Activated gamma-delta T cell treated with Interleukin-2 at 50 U/mL for 16 hours (primary cell): ENCODE measurements around the gene ZGRF1.
"Not testable (repeated sequence)": the region's sequence is repeated elsewhere in the genome, so short reads cannot be mapped to it uniquely, and the experiment has no call there.

Experiments
- DNase-seq: peaks from one replicate; pipeline ENCODE4 v3.0.0-alpha.2; 2020

ZGRF1 gene

GRCh38 chr4:112636688-112637551 lies at the start of gene ZGRF1, which contains the start of gene LARP7:
Gene ZGRF1 (minus strand): TSS chr4:112636909. CDS start chr4:112633176, 3,733 bp downstream.
Gene LARP7 (plus strand): TSS chr4:112637143. CDS start chr4:112644670, 7,527 bp downstream.
- DNase-seq, result peak; percentile 96

DNA sequence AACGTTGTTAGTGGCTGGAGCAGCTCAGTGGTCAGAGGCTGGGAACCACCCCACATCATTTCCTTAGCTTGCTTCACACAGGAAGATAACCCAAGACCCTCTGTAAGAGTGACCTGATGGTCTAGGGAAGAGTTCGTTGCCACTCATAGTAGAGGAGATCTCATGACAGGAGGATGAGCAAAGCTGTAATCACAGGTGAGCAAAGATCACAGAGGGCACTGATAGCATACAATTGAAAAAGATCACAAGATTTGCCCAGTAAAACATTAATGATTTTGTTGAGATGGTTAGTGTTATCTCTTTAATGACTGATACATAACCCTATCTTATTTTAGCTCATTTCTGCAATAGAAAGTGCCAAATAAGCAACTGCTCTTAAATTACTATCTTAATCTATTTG lies 44.3 kb upstream of the ZGRF1 start:
- no peak for DNase-seq

GRCh38 chr4:112677519-112678091 lies 40.9 kb upstream of the ZGRF1 start:
- no peak for DNase-seq

DNA sequence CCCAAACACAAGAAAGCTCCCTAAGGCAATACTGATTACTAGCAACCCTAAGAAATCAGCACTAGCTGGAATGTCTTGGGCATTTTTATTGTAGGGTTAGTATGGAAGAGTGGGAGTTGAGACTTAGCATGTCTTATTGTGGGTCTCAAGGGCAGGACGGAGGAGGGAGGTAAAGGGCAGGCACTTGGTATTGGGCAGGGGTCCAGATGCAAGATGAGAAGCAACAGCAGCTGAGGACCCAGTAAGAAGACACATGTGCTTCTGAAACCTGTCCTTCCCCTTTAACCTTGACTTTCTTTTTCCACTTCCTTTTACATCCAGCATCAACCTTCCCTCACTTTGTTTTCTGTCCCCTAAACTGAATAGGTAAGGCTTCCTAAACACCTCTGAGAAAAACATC lies 37.7 kb upstream of the ZGRF1 start:
- no peak for DNase-seq

GRCh38 chr4:112673686-112674085 lies 37.0 kb upstream of the ZGRF1 start:
- no peak for DNase-seq

DNA sequence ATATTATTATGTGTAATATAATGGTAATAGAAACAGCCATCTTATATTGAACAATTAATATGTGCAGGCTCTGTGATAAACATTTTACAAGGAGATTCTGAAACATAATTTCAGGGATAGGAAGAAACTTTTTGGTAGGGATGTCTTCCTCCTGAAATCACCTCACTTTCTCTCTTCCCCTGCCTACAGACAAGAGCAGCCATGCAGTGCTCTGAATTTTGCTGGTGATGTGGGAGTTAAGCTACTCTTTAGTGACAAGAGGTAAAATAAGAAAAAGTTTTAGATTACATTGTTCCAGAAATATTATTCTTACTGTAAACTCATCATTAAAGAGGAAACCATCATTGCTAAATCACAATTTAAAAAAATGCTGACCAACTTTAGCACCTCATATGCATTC lies 36.4 kb upstream of the ZGRF1 start:
- DNase-seq, result no peak

DNA sequence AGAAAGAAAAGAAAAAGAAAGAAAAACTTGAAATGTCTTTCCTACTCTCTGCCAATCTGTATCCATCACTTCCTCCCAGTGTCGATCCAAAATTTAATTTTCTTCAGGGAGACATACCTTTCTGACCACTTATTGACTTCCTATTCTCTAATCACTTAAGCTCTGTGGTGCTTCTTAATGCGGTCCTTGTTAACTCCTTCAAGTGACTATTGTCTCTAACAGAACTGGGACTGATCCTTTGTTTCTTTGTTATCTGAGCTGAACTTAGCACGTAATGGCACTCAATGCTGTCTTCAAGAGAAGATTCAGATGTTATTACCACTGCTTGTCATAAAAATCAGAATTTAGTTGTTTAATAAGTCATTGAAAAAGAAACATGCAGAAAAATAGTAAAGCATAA lies 31.4 kb upstream of the ZGRF1 start:
- no peak for DNase-seq

DNA sequence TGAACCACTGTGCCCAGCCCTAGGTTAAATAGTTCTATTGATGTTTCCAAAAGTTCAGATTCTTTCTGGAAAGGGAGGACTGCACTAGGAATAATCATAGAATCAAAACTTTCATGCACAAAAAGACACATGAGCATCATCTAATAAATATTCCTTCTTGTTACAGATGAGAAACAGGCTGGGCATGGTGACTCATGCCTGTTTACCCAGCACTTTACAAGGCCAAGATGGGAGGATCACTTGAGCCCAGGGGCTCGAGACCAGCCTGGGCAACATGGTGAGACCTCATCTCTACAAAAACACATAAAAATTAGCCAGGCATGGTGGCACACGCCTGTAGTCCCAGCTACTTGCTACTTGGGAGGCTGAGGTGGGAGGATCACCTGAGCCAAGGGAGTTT lies 27.9 kb upstream of the ZGRF1 start:
- DNase-seq, result no peak

DNA sequence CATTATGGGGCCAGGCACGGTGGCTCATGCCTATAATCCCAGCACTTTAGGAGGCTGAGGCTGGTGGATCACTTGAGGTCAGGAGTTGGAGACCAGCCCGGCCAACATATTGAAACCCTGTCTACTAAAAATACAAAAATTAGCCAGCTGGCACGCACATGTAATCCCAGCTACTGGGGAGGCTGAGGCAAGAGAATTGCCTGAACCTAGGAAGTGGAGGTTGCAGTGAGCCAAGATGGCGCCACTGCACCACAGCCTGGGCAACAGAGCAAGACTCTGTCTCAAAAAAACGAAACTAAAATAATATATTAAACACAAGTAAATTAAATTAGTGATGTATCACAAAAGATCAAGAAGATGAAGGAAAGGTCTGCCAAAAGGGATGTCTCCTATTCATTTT lies 19.4 kb upstream of the ZGRF1 start:
- DNase-seq, result not testable (repeated sequence)

GRCh38 chr4:112655270-112655669 lies 18.6 kb upstream of the ZGRF1 start:
- DNase-seq, result no peak

GRCh38 chr4:112652216-112652615 lies 15.5 kb upstream of the ZGRF1 start:
- DNase-seq, result no peak

DNA sequence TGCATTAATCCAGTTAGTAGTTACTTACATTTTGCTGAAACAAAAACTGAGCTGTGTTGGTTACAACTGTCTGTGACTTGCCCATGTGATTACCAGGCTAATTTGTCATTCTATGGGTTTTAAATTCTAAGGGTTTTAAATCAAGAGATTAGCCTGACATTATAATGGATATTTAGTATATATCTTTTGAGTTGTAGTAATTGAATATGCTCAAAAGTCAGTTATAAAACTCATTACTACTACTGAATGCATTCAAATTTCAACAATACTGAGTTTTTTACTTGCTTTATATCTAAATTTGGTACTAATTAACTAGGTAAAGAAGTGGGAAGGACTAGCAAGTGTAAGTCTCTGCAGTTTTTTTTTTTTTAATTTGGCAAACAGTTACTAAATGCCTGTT lies 14.9 kb upstream of the ZGRF1 start:
- DNase-seq, result no peak

- no peak for DNase-seq
These were observed 13.6 kb upstream of the ZGRF1 start for GRCh38 chr4:112650332-112650731.

- DNase-seq, result no peak
These were observed 12.3 kb upstream of the ZGRF1 start for GRCh38 chr4:112649055-112649408.

DNA sequence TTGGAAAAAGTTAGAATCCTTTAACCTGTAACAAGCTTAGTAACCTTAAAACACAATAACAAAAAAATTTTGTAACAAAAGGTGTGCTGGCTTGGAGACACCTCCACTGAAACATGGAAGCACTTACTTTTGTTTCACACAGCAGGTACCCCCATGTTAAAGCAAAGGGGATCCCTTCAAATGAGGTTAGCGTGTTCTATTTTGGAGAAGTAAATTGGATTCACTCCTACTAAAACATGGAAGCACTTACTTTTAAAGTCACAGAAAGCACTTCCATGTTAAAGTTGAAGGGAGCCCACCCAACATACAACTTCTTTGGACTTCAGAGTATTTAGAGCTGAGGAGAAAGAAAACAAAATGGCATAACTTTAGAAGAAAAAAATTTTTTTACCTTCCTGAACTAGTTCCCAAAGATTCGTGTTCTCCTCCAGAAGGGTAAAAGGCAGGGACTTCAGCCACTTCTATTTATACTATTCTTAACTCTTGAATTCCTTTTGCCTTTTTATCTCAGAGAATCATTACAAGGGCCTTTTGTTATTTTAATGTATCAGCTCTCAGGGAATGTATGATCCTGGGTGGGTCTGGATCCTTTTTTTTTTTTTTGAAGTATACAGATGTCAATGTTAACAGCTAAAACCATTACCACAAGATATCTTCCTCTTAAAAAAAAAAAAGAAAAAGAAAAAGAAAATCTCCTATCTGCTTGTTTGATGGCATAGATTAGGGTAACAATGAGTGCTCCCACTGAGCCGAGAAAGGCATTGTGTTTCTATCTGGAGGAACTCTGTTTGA lies 11.8 kb upstream of the ZGRF1 start:
- DNase-seq, result no peak

DNA sequence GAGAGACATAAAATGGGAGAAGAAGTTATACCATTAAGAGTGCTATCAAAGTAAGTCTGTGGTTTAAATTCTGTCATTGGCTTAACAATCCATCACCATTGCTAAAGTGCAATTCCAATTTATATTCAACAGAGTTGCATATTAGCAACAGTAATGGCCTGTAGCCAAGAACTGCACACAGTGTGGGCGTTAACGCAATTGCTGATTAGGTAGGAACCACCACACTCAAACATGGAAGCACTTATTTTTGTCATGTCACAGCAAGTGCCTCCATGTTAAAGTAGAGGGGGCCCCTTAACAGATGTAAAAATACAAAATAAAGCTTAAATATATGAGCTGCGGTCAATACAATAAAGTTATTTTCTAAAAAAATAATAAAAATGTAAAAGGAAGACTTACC lies 11.1 kb upstream of the ZGRF1 start:
- no peak for DNase-seq

- DNase-seq, result no peak
These were observed 10.2 kb upstream of the ZGRF1 start for GRCh38 chr4:112646632-112647537.

GRCh38 chr4:112645541-112646329 lies 9.0 kb upstream of the ZGRF1 start:
- no peak for DNase-seq

DNA sequence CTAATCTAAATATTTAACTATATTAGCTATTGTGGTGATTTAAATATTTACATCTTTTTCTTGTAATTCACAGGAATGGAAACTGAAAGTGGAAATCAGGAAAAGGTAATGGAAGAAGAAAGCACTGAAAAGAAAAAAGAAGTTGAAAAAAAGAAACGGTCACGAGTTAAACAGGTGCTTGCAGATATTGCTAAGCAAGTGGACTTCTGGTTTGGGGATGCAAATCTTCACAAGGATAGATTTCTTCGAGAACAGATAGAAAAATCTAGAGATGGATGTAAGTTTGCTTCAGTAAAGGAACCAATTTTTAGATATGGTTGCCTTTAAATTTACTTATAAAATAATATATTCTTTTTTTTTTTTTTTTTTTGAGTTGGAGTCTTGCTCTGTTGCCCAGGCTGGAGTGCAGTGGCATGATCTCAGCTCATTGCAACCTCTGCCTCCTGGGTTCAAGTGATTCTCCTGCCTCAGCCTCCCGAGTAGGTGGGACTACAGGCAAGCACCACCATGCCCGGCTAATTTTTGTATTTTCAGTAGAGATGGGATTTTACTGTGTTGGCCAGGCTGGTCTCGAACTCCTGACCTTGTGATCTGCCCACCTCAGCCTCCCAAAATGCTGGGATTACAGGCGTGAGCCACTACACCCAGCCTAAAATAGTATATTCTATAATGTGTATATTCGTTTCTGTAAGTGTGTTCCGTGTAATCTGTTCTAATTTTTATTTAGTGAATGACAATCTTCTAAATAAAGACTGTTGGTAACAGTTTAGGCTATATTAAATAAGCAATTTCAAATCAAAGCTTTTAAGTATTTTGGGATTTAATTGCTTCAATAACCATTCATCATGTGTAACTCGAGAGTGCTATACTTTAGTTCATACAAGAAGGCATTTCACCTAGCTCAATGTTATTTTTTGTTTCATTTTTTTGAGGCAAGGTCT lies 8.2 kb upstream of the ZGRF1 start:
- DNase-seq, result not testable (repeated sequence)

- DNase-seq, result no peak
These were observed 5.8 kb upstream of the ZGRF1 start for GRCh38 chr4:112642526-112642925.

DNA sequence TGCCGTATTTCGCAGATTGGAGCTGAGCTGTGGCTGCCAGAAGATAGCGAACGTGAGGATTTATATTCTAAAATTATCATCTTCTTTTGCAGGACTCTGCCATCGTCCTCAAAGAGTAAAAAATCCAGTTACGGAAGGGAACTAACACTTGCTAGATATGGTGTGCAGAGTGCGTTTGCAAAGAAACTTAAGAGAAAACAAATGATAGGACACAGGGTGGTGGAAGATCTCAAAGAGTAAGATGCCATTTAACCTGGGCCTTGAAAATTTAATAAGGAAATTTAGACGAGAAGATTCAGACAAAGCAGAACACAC lies 800 bp upstream of the ZGRF1 start:
- no peak for DNase-seq
